ENCODE data around the gene SART1.
"Not testable (repeated sequence)": the region's sequence is repeated elsewhere in the genome, so short reads cannot be mapped to it uniquely, and the experiment has no call there.

Gene SART1

DNA sequence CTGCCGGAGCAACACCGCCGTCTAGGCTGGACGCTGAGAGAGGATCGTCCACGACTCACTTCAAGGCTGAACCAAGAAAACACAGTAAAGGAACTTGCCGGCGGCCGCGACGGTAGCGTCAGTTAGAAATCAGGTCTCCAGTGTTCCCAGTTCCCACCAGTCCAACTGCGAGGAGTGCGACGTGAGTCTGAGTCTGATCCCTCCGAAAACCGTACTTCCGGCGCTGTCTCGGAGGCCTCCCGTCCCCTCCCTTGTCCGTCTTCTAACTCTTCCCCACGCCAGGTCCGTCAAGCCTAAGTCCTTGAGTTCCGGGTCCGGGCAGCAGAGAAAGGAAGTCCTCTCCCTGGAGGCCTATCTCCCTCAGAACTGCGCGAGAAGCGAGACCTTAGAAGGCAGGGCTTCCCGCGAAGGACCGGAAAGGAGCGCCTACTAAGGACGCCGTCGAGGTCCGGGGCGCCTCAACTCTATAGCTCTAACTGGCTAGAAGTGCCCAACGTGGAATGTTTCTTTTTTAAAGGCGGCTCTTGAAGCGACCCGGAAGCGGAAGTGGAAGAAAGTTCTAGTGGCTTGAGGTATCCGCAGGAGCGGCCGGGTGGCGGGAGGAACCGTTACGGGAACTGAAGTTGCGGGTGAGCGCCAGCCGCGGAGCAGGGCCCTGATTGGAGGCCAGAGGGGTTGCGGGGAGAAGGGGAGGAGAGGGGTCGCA, 40.6 kb downstream of the SART1 start, which contains the start of the genes BANF1 and EIF1AD:
Gene BANF1 (plus strand): TSS at position 562 of the 706 bp plus-strand sequence. CDS start 748 bp downstream, outside the sequence.
Gene EIF1AD (minus strand): TSS at position 216 of the 706 bp plus-strand sequence. CDS start 1,768 bp downstream, outside the sequence.
- peak; percentile 96 for DNase-seq

GRCh38 chr11:66002648-66003225, 41.2 kb downstream of the SART1 start:
- DNase-seq = no peak

GRCh38 chr11:66003291-66003690, 41.8 kb downstream of the SART1 start:
- DNase-seq = no peak

- DNase-seq = no peak
Measured at GRCh38 chr11:66004186-66004585, 42.7 kb downstream of the SART1 start.

- DNase-seq = no peak
Measured at GRCh38 chr11:66006134-66006890, 44.8 kb downstream of the SART1 start.

DNA sequence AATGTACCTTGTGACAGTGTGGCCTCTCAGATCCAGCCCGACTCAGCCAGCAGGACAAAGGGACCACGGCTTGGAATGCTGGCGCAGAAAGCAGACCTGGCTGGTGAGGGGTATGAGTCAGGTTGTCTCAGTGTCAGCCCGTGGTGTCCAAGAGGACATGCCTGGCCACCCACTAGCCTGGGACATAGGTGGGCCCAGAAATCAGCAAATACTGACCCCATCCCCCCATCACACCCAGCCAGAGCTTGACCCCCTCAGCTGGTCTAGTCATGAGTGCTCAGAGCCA, 45.3 kb downstream of the SART1 start:
- no peak for DNase-seq

- no peak for DNase-seq
Measured at GRCh38 chr11:66007201-66007634, 45.7 kb downstream of the SART1 start.

DNA sequence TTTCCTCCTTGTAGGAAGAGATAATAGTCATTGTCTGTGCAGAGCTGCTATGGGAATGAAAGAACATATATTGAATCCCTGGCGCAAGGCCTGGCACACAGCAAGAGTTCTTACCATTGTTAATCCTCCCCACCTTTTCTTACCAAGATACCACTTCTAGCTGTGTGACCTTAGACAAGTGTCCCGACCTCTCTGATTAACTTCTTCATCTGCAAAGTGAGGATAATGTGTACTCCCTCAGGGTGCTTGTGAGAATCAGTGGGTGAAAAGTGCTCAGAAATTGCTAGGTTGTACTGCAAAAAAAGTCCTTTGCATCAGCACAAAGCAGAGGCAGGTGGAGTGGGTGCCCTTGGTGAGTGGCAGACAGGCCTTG, 46.5 kb downstream of the SART1 start:
- DNase-seq = no peak

DNA sequence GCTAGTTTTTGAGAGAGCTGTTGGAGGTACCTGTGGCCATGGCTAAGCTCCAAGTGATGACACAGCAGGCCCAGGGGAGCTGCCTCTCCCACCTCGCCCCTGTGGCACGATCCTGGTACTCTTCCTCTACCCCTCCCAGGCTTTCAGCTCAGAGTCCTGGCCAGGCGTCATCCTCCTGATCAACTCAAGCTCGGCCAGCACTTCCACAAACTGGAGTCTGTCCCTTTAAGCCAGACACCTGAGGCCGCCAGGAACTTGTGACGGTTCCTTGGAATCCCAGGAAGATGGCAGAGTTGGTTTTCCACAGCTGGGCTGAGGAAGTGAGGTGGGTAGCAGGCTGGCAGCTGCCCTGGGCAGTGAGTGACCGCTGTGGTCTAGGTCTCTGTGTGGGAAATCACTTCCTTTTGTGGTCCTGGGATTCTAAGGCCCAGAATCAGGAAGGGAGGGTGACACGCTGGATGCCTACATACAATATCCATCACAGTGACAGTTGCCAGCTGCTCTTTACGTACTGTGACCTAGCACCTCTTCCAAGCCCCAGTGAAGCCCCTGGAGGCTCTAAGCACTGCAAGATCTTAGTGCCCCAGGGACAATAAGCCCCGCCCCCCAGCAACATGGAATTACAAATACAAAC, 47.1 kb downstream of the SART1 start:
- no peak for DNase-seq

GRCh38 chr11:66010036-66010435, 48.5 kb downstream of the SART1 start:
- DNase-seq = not testable (repeated sequence)

DNA sequence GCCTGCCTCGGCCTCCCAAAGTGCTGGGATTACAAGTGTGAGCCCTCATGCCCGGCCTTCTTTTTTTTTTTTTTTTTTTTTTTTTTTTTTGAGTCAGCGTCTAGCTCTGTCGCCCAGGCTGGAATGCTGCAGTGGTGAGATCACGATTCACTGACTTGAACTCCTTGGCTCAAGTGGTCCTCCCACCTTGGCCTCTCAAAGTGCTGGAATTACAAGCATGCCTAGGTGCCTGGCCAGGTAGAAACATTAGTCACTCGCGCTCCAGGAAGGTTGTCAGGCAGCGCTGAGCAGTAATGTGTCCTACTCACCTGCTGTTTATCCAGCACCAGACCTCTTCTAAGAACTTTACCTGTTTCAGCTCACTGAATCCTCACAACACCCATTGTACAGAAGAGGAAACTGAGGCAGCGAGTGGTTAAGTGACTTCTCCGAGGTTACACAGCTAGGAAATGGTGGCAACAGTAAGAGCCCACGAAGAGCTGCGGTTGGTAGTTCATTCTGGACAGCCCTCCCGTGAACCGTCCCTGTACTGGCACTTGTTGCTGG, 49.8 kb downstream of the SART1 start:
- DNase-seq = no peak

DNA sequence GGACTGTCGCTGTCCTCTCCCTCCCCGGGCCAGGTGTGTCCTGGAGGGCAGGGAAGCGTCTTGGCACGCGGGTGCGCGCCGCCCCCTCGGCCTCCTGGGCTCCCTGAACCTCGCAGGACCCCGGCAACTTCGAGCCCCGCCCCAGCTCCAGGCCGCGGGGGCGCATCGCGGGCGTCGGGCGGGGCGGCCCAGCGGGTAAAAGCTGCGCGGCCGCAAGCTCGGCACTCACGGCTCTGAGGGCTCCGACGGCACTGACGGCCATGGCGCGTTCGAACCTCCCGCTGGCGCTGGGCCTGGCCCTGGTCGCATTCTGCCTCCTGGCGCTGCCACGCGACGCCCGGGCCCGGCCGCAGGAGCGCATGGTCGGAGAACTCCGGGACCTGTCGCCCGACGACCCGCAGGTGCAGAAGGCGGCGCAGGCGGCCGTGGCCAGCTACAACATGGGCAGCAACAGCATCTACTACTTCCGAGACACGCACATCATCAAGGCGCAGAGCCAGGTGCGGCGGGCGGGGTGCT, 50.3 kb downstream of the SART1 start, which contains the start of gene CST6:
Gene CST6 (plus strand): TSS at position 224 of the 519 bp plus-strand sequence. CDS start 37 bp downstream, at position 261.
- DNase-seq = no peak

- no peak for DNase-seq
Measured at GRCh38 chr11:66012371-66012945, 50.9 kb downstream of the SART1 start.

GRCh38 chr11:66012946-66013761, 51.6 kb downstream of the SART1 start:
- DNase-seq = no peak

- no peak for DNase-seq
Measured at GRCh38 chr11:66013762-66014100, 52.2 kb downstream of the SART1 start.

DNA sequence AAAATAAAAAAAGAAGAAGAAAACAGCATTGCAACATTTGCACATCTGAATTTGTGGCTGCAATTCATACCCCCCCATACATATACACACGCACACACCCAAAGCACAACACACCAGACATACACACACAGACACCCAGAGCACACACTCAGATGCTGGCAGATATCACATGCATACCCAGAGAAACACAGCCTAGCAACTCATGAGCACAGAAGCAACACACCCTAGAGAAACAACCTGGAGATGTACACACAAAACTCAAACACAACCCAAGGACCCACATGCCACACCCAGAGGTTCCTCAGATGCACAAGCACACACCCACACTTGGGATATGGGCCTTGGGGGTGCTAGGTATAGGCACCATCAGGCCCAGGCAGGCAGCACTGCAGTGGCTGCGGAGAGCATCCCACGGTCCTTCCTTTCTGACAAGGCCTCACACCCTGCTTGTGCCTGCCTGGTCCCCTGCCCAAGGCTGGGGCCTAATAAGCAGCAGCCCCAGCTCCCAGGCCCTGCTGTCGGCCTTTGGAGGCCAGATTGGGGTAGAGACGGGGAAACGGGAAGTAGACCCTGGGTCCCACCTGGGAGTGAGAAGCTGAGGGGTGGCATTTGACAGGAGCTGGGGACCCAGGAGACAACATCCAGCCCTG, 53.4 kb downstream of the SART1 start:
- no peak for DNase-seq

- DNase-seq = no peak
Measured at GRCh38 chr11:66015454-66015881, 53.9 kb downstream of the SART1 start.

GRCh38 chr11:66015936-66016792, 54.6 kb downstream of the SART1 start:
- DNase-seq = no peak

DNA sequence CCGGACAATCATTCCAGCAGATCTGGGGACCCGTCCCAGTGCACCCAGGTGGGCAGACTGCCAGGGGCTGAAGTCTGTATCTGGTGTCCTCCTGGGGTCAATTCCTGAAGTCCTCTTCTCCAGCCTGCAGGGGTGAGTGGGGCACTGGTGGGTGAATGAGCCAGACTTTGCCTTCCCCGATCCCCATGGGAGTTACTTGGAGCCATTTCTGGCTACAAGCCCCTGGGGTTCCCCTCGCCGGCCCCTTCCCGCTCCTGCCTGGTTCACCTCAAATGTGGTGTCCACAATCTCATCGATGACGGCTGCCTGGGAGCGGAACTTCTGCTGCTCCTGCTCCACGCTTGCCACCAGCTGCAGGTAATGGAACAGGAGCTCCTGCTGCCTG, 55.3 kb downstream of the SART1 start:
- DNase-seq = no peak

- no peak for DNase-seq
Measured at GRCh38 chr11:66017321-66017720, 55.8 kb downstream of the SART1 start.
